Naive B cell (primary cell): ENCODE measurements around the gene DHRS7C. TPM values are rescaled to one million over a fixed set of nuclear protein-coding genes. Genes with fewer than 3 reads are reported as not detected.

ENCODE experiments used
- ATAC-seq, 2 donors: fragments of 150-1000 bp; cut with Tn5 transposase; 2 replicates each; pipeline ENCODE4 v1.10.0; 2021; ENCODE audit warnings: low read depth in 2 of 2, mild to moderate bottlenecking in 2 of 2, moderate library complexity in 2 of 2
- DNase-seq: peaks from one replicate; pipeline ENCODE4 v3.0.0; 2022
- H3K27ac Mint-ChIP-seq, 6 donors: one replicate each; pipeline ENCODE4 v1.8.0; 2020 to 2022; ENCODE audit warnings: mild to moderate bottlenecking in 6 of 6, mixed read lengths in 6 of 6, moderate library complexity in 5 of 6, inconsistent platforms in 2 of 6
- H3K27me3 Mint-ChIP-seq, 3 donors: one replicate each; pipeline ENCODE4 v1.8.0; 2021 to 2022; ENCODE audit warnings: mixed read lengths in 3 of 3, mild to moderate bottlenecking in 1 of 3
- H3K36me3 Mint-ChIP-seq, 2 donors: one replicate each; pipeline ENCODE4 v1.8.0; 2020 to 2022; ENCODE audit warnings: mixed read lengths in 2 of 2, inconsistent platforms in 1 of 2, mild to moderate bottlenecking in 1 of 2
- H3K4me1 Mint-ChIP-seq, 3 donors: one replicate each; pipeline ENCODE4 v1.8.0; 2020 to 2022; ENCODE audit warnings: mixed read lengths in 3 of 3, inconsistent platforms in 1 of 3, mild to moderate bottlenecking in 1 of 3, moderate library complexity in 1 of 3
- H3K4me3 Mint-ChIP-seq, 8 donors: one replicate each; pipeline ENCODE4 v1.8.0; 2020 to 2022; ENCODE audit warnings: mild to moderate bottlenecking in 8 of 8, mixed read lengths in 8 of 8, moderate library complexity in 8 of 8, inconsistent platforms in 2 of 8
- H3K9me3 Mint-ChIP-seq, 7 donors: one replicate each; pipeline ENCODE4 v1.8.0; 2020 to 2022; ENCODE audit warnings: mixed read lengths in 7 of 7, mild to moderate bottlenecking in 5 of 7, inconsistent platforms in 2 of 7, moderate library complexity in 1 of 7
- polyA plus RNA-seq, 6 donors: library from polyadenylated mRNA; unstranded; fragments of 300-500 nt; fragmentation: Illumina TruSeq; gene quantifications; one replicate each; pipeline ENCODE4 v1.2.3, GENCODE V29; 2021; ENCODE audit warnings: low read depth in 6 of 6

DHRS7C gene
- polyA plus RNA-seq, 6 donors from 2014 or later: not detected

DNA sequence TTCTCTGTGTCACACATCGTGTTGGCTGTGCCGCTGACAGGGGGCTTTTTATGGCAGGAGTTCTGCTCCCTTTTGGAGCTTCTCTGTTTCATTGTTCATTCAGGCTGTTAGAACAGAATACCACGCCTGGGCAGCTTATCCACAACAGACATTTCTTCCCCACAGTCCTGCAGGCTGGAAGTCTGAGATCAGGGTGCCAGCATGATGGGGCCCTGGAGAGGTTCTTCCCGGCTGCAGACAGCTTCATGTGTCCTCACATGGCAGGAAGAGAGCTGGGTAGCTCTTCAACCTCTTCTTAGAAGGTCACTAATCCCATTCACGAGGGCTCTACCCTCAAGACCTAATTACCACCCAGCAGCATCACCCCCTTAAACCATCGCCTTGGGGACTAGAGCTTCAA is 65.1 kb downstream of the DHRS7C start:
- H3K27me3 Mint-ChIP-seq: peaks cover 0 to 8% (median 5%) of the 10 kb centered on the region in 3 donors
- ATAC-seq (no peak), DNase-seq (no peak)
- H3K4me1 Mint-ChIP-seq: peaks cover 0 to 4% (median 0%) of the 10 kb centered on the region in 3 donors
- no peak overlapping the region for H3K27ac Mint-ChIP-seq
- no peaks in the 10 kb centered on the region for H3K36me3 Mint-ChIP-seq
- peaks cover 0 to 1% (median 0%) of the 10 kb centered on the region in 7 donors for H3K9me3 Mint-ChIP-seq
- H3K4me3 Mint-ChIP-seq: no peak overlapping the region

DNA sequence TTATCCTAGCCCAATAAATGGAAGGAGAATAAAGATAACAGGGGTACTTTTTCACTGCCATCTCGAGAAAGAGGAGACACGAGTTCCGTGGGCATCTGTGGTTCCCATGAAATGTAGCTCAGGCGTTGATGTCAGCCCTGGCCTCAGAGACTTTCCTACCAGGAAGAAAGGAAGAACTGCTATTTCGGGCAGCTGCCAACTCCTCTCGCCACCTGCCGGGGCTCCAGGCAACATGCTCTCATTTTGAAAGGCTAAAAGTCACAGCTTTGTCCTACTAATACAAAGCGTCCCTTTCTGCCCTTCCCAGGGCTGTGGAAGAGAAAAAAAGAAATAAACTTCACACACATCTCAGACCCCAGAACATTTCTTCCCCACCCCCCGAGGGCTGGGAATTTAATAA is 65.8 kb downstream of the DHRS7C start:
- H3K27me3 Mint-ChIP-seq: peaks cover 0 to 8% (median 5%) of the 10 kb centered on the region in 3 donors
- H3K9me3 Mint-ChIP-seq: no peaks in the 10 kb centered on the region
- no peaks in the 10 kb centered on the region for H3K36me3 Mint-ChIP-seq
- peaks cover 0 to 4% (median 0%) of the 10 kb centered on the region in 3 donors for H3K4me1 Mint-ChIP-seq
- DNase-seq: no peak
- no peak overlapping the region for H3K4me3 Mint-ChIP-seq
- H3K27ac Mint-ChIP-seq: no peak overlapping the region
- no peak for ATAC-seq

Other genes starting within 250 kb of the DHRS7C start
- 100 to 1,000 TPM in 3 of 6 donors, 10 to 100 TPM in 3; 90.4 to 141 (median 107) TPM for gene STX8, start 215.8 kb downstream of the DHRS7C start, polyA plus RNA-seq
- not detected for gene CFAP52, start 214.9 kb downstream of the DHRS7C start, polyA plus RNA-seq
- gene USP43, start 146.1 kb downstream of the DHRS7C start, polyA plus RNA-seq: not detected
- not detected for gene GSG1L2, start 30.5 kb upstream of the DHRS7C start, polyA plus RNA-seq
- gene GLP2R, start 34.3 kb upstream of the DHRS7C start, polyA plus RNA-seq: not detected
- gene RCVRN, start 113.7 kb upstream of the DHRS7C start, polyA plus RNA-seq: not detected